GM21723 (cell line): ENCODE measurements around the gene LAGE3.

Source experiments
- ATAC-seq: cut with Tn5 transposase; IDR thresholded peaks from one replicate; pipeline ENCODE4 v1.9.1; 2021; ENCODE audit warnings: mild to moderate bottlenecking, moderate library complexity; ENCODE audit not compliant: unreplicated experiment

The LAGE3 gene

DNA sequence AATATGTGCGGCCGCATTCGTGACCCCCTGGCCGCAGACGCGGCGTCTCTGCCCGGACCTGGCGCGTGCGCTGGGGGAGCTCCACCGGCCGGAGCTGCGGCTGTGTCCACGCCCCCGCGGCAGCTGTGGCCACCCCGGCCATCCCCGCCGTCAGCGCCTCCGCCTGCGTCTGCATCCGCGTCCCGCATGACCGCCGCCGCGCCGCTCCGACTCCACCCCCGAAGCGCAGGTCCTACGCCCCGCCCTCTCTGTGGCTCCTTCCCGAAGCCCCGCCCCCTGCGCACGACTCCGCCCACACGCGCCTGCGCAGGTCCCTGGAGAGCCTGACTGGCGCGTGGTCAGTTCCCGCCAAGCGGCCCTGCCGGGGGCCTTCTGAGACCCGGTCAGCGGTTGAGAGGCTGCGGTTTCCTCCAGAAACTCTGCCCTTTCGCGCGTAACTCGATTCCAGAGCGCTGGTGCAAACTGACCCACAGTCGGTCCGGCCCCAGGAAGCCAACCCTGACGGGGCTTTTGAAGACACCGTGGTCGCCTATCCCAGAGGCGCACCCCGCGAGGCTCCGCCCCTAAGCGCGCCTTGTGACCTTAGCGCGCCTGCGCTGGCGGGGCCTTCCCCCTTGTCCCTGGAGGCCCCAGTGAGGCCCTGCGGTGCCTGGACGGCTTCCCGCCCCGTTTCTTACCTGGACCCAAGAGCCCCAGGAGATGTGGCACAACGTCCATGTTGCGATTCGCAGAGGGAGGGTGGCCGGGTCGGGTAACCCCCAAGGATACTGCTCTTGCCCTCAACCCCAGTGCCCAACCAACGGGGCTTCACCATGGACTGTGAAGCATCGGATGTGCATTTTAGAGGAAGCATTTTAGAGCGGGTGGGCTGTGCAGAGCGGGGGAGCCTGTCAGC, at the start of gene LAGE3:
Gene LAGE3, minus strand, starts transcription at position 554 of the 895 bp plus-strand sequence. Its CDS starts 366 bp downstream, at position 188.
- peak; percentile 91 for ATAC-seq

- peak; percentile 82 for ATAC-seq
Measured at GRCh38 chrX:154526901-154527675, 48.0 kb upstream of the LAGE3 start.

DNA sequence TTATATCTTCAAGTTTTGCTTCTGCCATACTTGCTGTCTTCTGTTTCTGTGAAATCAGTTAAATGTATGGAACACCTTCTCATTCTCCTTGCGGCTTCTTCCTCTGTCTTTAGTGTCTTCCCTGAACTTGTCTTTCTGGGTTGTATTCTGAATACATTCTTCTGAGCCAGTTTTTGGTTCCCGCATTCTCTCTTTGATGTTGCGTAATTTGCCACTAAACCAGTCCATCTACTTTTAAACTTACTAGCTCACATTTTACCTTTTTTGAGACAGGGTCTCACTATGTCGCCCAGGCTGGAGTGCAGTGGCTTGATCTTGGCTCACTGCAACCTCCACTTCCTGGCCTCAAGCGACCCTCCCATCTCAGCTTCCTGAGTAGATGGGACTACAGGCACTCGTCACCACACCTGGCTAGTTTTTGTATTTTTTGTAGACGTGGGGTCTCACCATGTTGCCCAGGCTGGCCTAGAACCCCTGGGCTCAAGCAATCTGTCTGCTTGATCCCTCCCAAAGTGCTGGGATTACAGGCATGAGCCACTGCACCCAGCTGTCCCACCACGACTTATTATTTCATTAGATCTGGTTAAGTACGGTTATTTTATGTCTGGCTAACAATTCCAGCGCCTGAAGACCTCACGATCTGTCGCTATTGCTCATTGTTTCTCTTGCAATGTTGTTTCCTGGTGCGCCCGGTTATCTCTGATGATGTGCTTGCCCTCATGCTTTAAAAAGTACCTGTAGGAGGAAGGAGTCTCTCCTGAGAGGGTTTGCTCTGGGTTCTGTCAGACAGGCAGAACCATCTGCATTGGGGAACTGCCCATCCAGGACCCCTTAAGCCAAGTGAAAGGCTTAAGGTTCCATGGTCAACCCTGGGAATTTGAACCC, 46.8 kb upstream of the LAGE3 start:
- ATAC-seq = no peak

- ATAC-seq = no peak
Measured at GRCh38 chrX:154519389-154519788, 40.3 kb upstream of the LAGE3 start.

DNA sequence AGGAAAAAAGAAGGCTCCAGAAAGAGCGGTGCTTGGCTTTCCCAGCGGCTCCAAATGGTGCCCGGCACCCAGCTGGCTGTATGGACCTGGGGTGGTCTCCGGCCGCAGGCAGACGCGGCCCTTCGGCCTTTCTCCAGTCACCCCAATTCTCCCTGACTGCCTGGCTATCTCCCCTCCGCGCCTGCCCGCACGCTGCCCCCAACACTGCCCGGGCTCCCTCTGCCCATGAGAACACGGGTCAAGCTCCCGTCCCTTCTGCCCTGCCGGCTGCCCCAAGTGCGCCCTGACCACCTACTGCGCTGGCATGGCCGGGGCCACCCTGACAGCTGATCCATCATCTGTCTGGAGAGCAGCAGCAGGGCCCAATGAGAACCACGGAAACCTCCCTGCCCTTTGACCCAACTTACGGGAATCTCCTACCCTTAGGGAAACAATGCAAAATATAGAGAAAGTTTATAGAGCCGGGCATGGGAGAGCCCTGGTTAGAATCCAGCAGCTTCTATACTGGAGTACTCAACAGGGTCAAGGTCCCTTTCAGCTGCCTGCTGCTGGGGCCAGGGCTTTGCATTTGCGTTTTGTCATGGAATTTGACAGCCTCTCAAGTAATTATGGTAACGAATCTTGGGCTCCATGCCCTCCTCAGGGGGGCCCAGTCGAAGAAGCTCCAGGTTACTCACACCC, 38.2 kb upstream of the LAGE3 start:
- ATAC-seq = no peak

GRCh38 chrX:154516656-154517100, 37.6 kb upstream of the LAGE3 start:
- ATAC-seq = no peak

GRCh38 chrX:154515966-154516655, 37.0 kb upstream of the LAGE3 start, which contains the start of gene FAM3A:
Gene FAM3A, minus strand, starts transcription at chrX:154516232. Its CDS starts 460 bp downstream, at chrX:154515772.
- peak; percentile 91 for ATAC-seq

GRCh38 chrX:154515090-154515965, 36.2 kb upstream of the LAGE3 start:
- peak; percentile 8 for ATAC-seq

DNA sequence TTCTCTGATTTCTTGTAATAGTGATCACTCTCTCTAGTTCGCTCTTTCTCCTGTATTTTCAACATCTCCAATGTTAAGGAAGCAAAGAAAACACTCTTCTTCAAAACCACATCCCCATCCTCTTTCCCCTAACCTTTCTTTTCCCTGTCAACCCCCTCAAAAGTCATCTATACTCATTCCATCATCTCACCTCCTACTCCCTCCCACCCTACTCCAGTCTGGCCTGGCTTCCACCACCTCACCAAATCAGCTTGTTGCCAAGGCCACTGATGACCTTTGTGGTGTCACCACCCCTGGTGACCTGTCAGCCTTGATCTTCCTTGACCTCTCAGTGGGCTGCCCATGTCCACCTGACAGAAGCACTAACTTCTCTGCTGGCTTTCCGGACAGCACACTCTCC, 34.6 kb upstream of the LAGE3 start:
- no peak for ATAC-seq

GRCh38 chrX:154512879-154513553, 33.9 kb upstream of the LAGE3 start:
- ATAC-seq = no peak

DNA sequence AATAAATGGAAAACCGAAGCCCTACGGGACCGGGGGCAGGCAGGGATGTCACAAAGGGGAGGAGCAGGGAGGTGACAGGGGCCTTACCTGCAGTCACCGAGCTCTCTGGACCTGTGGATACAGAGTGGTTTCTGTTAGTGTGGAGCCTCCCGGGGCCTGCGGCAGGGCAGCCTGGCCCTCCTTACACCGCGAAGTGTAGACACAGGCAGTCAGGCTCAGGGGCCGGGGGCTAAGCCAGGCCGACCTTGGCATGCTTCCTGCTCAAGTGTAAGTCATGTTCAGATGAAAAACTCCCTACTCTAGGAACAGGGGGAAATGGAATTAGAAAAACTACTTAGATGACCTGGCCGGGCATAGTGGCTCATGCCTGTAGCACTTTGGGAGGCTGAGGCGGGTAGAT, 32.7 kb upstream of the LAGE3 start:
- no peak for ATAC-seq

GRCh38 chrX:154509455-154509854, 30.4 kb upstream of the LAGE3 start:
- ATAC-seq = no peak

GRCh38 chrX:154508384-154508745, 29.3 kb upstream of the LAGE3 start:
- no peak for ATAC-seq

DNA sequence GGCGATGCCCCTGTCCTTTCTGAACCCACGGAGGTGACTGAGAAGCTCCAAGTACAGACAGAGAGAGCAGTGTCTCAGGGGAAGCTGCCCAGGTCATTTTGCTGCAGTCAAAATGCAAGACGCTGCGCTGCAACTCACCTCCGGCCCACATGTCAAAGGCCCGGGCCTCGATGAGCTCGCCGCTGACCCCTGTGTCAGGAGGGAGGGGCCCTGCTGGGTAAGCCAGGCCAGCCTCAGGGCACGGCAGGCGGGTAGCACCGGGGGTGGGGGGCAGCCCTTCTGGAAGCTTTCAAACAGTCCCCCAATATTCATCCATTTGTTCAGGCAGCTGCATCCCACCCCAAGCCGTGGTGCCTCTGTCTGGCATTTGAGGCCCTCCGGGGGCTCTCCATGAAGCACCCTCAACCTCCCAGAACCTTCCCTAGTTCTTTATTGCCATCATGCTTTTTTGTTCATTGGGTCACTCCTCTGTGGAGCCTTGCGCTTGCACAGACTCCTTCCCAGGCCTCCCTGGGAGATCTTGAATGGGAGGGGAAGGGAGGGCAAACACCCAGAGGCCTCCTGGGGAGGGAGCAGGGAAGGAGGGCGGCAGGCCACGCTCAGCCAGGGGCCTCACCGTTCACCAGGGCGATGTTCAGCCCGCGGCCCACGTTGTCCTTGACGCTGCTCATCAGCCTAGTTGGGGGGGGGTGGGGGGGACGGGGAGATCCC, 28.7 kb upstream of the LAGE3 start:
- ATAC-seq = no peak

DNA sequence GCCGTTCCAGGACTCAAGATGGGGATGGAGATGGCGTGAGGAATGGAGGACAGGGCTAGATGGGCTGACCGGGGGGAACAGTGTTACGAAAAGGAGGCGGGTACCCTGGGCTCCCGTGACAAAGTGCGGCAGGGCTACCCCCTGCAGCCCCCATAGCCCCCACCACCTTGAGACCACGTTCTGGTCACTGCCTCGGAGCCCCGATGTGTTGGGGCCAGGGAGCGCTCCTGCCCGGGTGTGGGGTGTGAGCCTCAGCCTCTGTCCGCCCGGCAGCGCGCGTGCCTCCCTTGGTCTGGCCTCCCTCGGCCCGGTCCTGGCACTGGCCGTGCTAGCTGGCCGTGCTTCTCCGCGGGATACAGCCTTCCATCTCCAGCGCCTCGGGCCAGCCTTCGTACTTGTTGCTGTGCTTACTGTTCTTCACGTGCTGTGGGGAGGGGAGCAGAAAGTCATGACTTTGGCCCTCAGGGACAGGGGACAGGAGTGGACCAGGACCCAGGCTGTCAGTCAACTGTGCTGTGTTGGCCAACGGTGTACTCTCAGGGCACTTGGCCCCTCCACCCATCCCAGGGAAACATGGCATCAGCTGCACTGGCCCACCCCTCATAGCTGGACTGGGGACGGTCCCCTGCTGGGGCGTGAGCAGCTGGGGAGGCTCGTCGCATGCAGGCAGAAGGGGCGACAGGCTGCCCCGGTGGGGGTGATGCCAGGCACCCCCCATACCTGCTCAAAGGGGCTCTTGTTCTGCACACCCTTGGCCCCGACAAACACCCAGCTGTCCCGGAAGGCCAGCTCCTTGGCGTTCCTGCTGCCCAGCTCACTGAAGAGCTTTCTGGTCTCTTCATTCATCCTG, 27.6 kb upstream of the LAGE3 start:
- ATAC-seq = no peak

GRCh38 chrX:154505734-154506133, 26.7 kb upstream of the LAGE3 start:
- no peak for ATAC-seq

DNA sequence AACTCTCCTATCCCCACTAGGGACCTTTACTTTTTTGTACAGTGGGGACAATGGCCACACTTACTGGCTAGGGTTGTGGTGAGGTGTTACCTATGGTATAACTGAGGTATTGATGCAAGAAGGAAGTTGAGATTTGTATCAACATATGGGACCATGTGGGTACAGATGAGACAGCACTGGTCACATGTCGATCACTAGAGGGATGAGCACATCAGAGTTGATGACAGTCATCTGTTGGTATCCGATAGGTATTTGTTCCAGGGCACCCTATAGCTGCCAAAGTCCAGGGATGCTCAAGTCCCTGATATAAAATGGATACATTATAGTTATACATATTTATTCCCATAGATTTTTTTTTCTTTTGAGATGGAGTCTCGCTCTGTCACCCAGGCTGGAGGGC, 23.9 kb upstream of the LAGE3 start:
- ATAC-seq = no peak
